Astrocyte (in vitro differentiated cells and primary cell): ENCODE data around the gene FAAH2. TPM values are rescaled to one million over a fixed set of nuclear protein-coding genes. Genes with fewer than 3 reads are reported as not detected.

Source experiments
- DNase-seq: peaks from one replicate; pipeline ENCODE4 v3.0.0-alpha.2; 2010; ENCODE audit warnings: low read depth
- FAIRE-seq: peaks from 2 replicates; lab custom pipeline; 2011; peaks lifted over from hg19 to GRCh38; lab: Jason Lieb, UNC
- H2AFZ ChIP-seq: 2 replicates; pipeline ENCODE4 v1.6.0; 2012; ENCODE audit warnings: low read depth, low read length, inconsistent platforms
- H3K27ac ChIP-seq: 2 replicates; pipeline ENCODE4 v1.5.1; 2011; ENCODE audit warnings: low read depth, low read length, inconsistent platforms
- H3K27me3 ChIP-seq: 2 replicates; pipeline ENCODE4 v1.6.0; 2011; ENCODE audit warnings: low read length, inconsistent platforms; ENCODE audit not compliant: insufficient read depth
- H3K36me3 ChIP-seq: 2 replicates; pipeline ENCODE4 v1.5.1; 2011; ENCODE audit warnings: low read length, inconsistent platforms; ENCODE audit not compliant: insufficient read depth
- H3K4me1 ChIP-seq: 2 replicates; pipeline ENCODE4 v1.5.1; 2011; ENCODE audit warnings: low read length, inconsistent platforms; ENCODE audit not compliant: insufficient read depth
- H3K4me2 ChIP-seq: 2 replicates; pipeline ENCODE4 v1.6.0; 2012; ENCODE audit warnings: low read length, inconsistent platforms
- H3K4me3 ChIP-seq: 2 replicates; pipeline ENCODE4 v1.5.1; 2011; ENCODE audit warnings: low read depth, mild to moderate bottlenecking, low read length, inconsistent platforms; ENCODE audit not compliant: insufficient read depth
- H3K79me2 ChIP-seq: 2 replicates; pipeline ENCODE4 v1.6.0; 2012; ENCODE audit warnings: mild to moderate bottlenecking, low read length, inconsistent platforms; ENCODE audit not compliant: insufficient read depth
- H3K9ac ChIP-seq: 2 replicates; pipeline ENCODE4 v1.6.0; 2012; ENCODE audit warnings: mild to moderate bottlenecking, low read length, inconsistent platforms
- H3K9me3 ChIP-seq: 2 replicates; pipeline ENCODE4 v1.5.1; 2012; ENCODE audit warnings: low read depth, mild to moderate bottlenecking, low read length, inconsistent platforms; ENCODE audit not compliant: insufficient read depth
- H4K20me1 ChIP-seq: 2 replicates; pipeline ENCODE4 v1.6.0; 2012; ENCODE audit warnings: low read length, inconsistent platforms; ENCODE audit not compliant: insufficient read depth
- H3K27ac Mint-ChIP-seq: one replicate; pipeline ENCODE4 v1.8.0; 2021; ENCODE audit warnings: mild to moderate bottlenecking, mixed read lengths; ENCODE audit not compliant: unreplicated experiment
- H3K27me3 Mint-ChIP-seq: one replicate; pipeline ENCODE4 v1.8.0; 2021; ENCODE audit warnings: low read depth, mixed read lengths; ENCODE audit not compliant: unreplicated experiment
- H3K36me3 Mint-ChIP-seq: one replicate; pipeline ENCODE4 v1.8.0; 2021; ENCODE audit warnings: low read depth, mixed read lengths; ENCODE audit not compliant: unreplicated experiment
- H3K4me1 Mint-ChIP-seq: one replicate; pipeline ENCODE4 v1.8.0; 2021; ENCODE audit warnings: low read depth, mixed read lengths; ENCODE audit not compliant: unreplicated experiment
- H3K4me3 Mint-ChIP-seq: one replicate; pipeline ENCODE4 v1.8.0; 2021; ENCODE audit warnings: mild to moderate bottlenecking, moderate library complexity, mixed read lengths; ENCODE audit not compliant: unreplicated experiment
- H3K9me3 Mint-ChIP-seq: one replicate; pipeline ENCODE4 v1.8.0; 2021; ENCODE audit warnings: mild to moderate bottlenecking, mixed read lengths; ENCODE audit not compliant: unreplicated experiment
- CTCF ChIP-seq: IDR thresholded peaks from 2 replicates; pipeline ENCODE4 v1.5.1; 2011; ENCODE audit warnings: low read depth, mild to moderate bottlenecking, inconsistent platforms, low read length, moderate library complexity; ENCODE audit not compliant: insufficient read depth
- EZH2 ChIP-seq: IDR thresholded peaks from 2 replicates; pipeline ENCODE4 v1.6.1; 2012; ENCODE audit warnings: mild to moderate bottlenecking, low read length, inconsistent platforms; ENCODE audit not compliant: insufficient read depth
- total RNA-seq: library from RNA; stranded (reverse); gene quantifications from 2 replicates; pipeline ENCODE4 v1.2.1, GENCODE V29; 2021

FAAH2 gene
- total RNA-seq, 1 donor from 2014 or later: 0.20 TPM

GRCh38 chrX:57528670-57529255 lies 242.3 kb downstream of the FAAH2 start:
- FAIRE-seq (peak; percentile 23), DNase-seq (no peak)
- no peak overlapping the region for H3K9ac ChIP-seq
- no peaks in the 10 kb centered on the region for H3K9me3 ChIP-seq
- Mint-ChIP-seq H3K4me3 (no peak overlapping the region), H3K36me3 (no peaks in the 10 kb centered on the region), H3K4me1 (no peaks in the 10 kb centered on the region), H3K27me3 (peaks cover 3% of the 10 kb centered on the region), H3K27ac (no peak overlapping the region), H3K9me3 (no peaks in the 10 kb centered on the region)
- H3K27ac ChIP-seq: no peak overlapping the region
- H3K36me3 ChIP-seq: no peaks in the 10 kb centered on the region
- TF ChIP-seq EZH2 (no peak), CTCF (no peak)
- H3K79me2 ChIP-seq: no peaks in the 10 kb centered on the region
- H3K27me3 ChIP-seq: no peaks in the 10 kb centered on the region
- no peak overlapping the region for H3K4me3 ChIP-seq
- H4K20me1 ChIP-seq: no peaks in the 10 kb centered on the region
- no peak overlapping the region for H3K4me2 ChIP-seq
- H3K4me1 ChIP-seq: no peaks in the 10 kb centered on the region
- no peak overlapping the region for H2AFZ ChIP-seq

Other genes starting within 250 kb of the FAAH2 start
- gene SPIN2B, start 165.2 kb upstream of the FAAH2 start, total RNA-seq: 12.1 and 13.0 TPM in 2 replicates
- gene SPIN2A, start 149.3 kb upstream of the FAAH2 start, total RNA-seq: 1.2 TPM in 2 replicates